Fibroblast of villous mesenchyme (primary cell): Measurements from ENCODE around the gene USP10. TPM values are rescaled to one million over a fixed set of nuclear protein-coding genes. Genes with fewer than 3 reads are reported as not detected.

Experiments
- DNase-seq: peaks from one replicate; pipeline ENCODE4 v3.0.0-alpha.2; 2010; ENCODE audit warnings: low read depth
- H3K4me3 ChIP-seq: 2 replicates; pipeline ENCODE4 v1.5.1; 2011; ENCODE audit warnings: low read depth, mild to moderate bottlenecking, low read length
- CTCF ChIP-seq: IDR thresholded peaks from 2 replicates; pipeline ENCODE4 v1.5.1; 2012; ENCODE audit warnings: low read depth, mild to moderate bottlenecking, low read length; ENCODE audit not compliant: insufficient read depth
- total RNA-seq: library from RNA; depleted of rRNA; stranded (reverse); fragments of >200 nt; gene quantifications from 2 replicates; pipeline ENCODE4 v1.2.3, GENCODE V29; 2012

USP10 gene
- total RNA-seq, 1 donor = 65.2 TPM

GRCh38 chr16:84680165-84680842, 19.5 kb upstream of the USP10 start:
- TF ChIP-seq CTCF = no peak
- H3K4me3 ChIP-seq = no peak overlapping the region
- DNase-seq = no peak

- no peak for TF ChIP-seq CTCF
These were observed 18.8 kb upstream of the USP10 start for GRCh38 chr16:84680843-84681629.

GRCh38 chr16:84683691-84684591, 15.9 kb upstream of the USP10 start:
- no peak overlapping the region for H3K4me3 ChIP-seq
- no peak for TF ChIP-seq CTCF
- DNase-seq = no peak

More at GRCh38 chr16:84680843-84681629, 18.8 kb upstream of the USP10 start:
- DNase-seq = no peak
- no peak overlapping the region for H3K4me3 ChIP-seq

GRCh38 chr16:84684592-84684965, 15.2 kb upstream of the USP10 start:
- TF ChIP-seq CTCF = no peak

GRCh38 chr16:84685210-84685609, 14.6 kb upstream of the USP10 start:
- no peak overlapping the region for H3K4me3 ChIP-seq
- DNase-seq = no peak

More at GRCh38 chr16:84684592-84684965, 15.2 kb upstream of the USP10 start:
- no peak overlapping the region for H3K4me3 ChIP-seq
- no peak for DNase-seq

More at GRCh38 chr16:84685210-84685609, 14.6 kb upstream of the USP10 start:
- TF ChIP-seq CTCF = no peak
